Kidney (tissue), 14 donors: ENCODE results near the gene INPP5A. TPM values are rescaled to one million over a fixed set of nuclear protein-coding genes. Genes with fewer than 3 reads are reported as not detected.
A peak's percentile ranks its signal among the peaks of the same experiment; 100 is the strongest.
"Not testable (repeated sequence)": the region's sequence is repeated elsewhere in the genome, so short reads cannot be mapped to it uniquely, and the experiment has no call there.

Experiments used
- DNase-seq, 5 donors: peaks; one replicate each; pipeline ENCODE4 v3.0.0-alpha.2; 2013 to 2020
- FAIRE-seq: peaks from 2 replicates; lab custom pipeline; 2012; peaks lifted over from hg19 to GRCh38; lab: Jason Lieb, UNC
- H3K27ac ChIP-seq, 2 donors: one replicate each; pipeline ENCODE4 v1.7.0; 2013; ENCODE audit warnings: low read depth in 2 of 2, low read length in 2 of 2, inconsistent platforms in 1 of 2
- H3K27me3 ChIP-seq: one replicate; pipeline ENCODE4 v1.7.1; 2013; ENCODE audit warnings: low read length, inconsistent platforms; ENCODE audit not compliant: control insufficient read depth, insufficient read depth
- H3K36me3 ChIP-seq, 3 donors: one replicate each; pipeline versions ENCODE4 v1.7.0 to v1.7.1; 2013; ENCODE audit warnings: low read length in 3 of 3, control low read depth in 1 of 3, inconsistent platforms in 1 of 3; ENCODE audit not compliant: insufficient read depth in 3 of 3, control insufficient read depth in 2 of 3
- H3K4me1 ChIP-seq, 3 donors: one replicate each; pipeline versions ENCODE4 v1.7.0 to v1.7.1; 2013; ENCODE audit warnings: low read length in 3 of 3, inconsistent platforms in 1 of 3, low read depth in 1 of 3; ENCODE audit not compliant: control insufficient read depth in 2 of 3, insufficient read depth in 2 of 3
- H3K4me3 ChIP-seq, 3 donors: one replicate each; pipeline versions ENCODE4 v1.7.0 to v1.8.1; 2013; ENCODE audit warnings: low read length in 3 of 3, control low read depth in 1 of 3, inconsistent platforms in 1 of 3
- H3K9ac ChIP-seq, 3 donors: one replicate each; pipeline versions ENCODE4 v1.7.0 to v1.7.1; 2013; ENCODE audit warnings: low read length in 3 of 3, control low read depth in 1 of 3, inconsistent platforms in 1 of 3
- H3K9me3 ChIP-seq, 3 donors: one replicate each; pipeline versions ENCODE4 v1.7.0 to v1.7.1; 2013; ENCODE audit warnings: low read length in 3 of 3, control low read depth in 1 of 3, inconsistent platforms in 1 of 3; ENCODE audit not compliant: control insufficient read depth in 2 of 3, insufficient read depth in 1 of 3
- CTCF ChIP-seq: IDR thresholded peaks from 3 replicates; pipeline ENCODE4 v1.5.1; 2012; ENCODE audit warnings: mild to moderate bottlenecking, moderate library complexity, borderline replicate concordance; ENCODE audit not compliant: insufficient read depth; ENCODE audit errors: extremely low read depth
- intact Hi-C: fragments of 100-400 bp; cut with DNase I; formaldehyde crosslinking; loops from one replicate; pipeline ENCODE4 v1.11.1; 2022
- polyA plus RNA-seq: library from polyadenylated mRNA; stranded (reverse); fragments of 350-450 nt; fragmentation: Illumina TruSeq; extraction: RNeasy Lipid Tissue Mini Kit (QIAGEN cat#74804); gene quantifications from one replicate; pipeline ENCODE4 v1.2.3, GENCODE V29; 2014; ENCODE audit warnings: low read depth, low replicate concordance; ENCODE audit not compliant: insufficient read depth
- total RNA-seq: library from RNA; stranded (reverse); fragmentation: NEBNext Ultra II Directional; extraction: Animal tissue kit (Norgen Biotek cat#: 25700); gene quantifications from one replicate; pipeline ENCODE4 v1.2.1, GENCODE V29; 2021
- donor health status: control.
- donor health status: control.
- donor health status: control.
- donor health status: control.
- donor health status: control.
- donor health status: DM: yes; HTN: yes; CAD: no.
- donor health status: Normal renal cell carcinoma (clear cell type).

The INPP5A gene
- total and polyA plus RNA-seq, 2 donors from 2014 or later: 20.8 to 40.3 TPM

GRCh38 chr10:132489704-132490534 is 47.7 kb upstream of the INPP5A start:
- FAIRE-seq: no peak
- intact Hi-C loops: no loop called here
- Histone ChIP-seq H3K36me3 (no peaks in the 10 kb centered on the region), H3K9me3 (no peaks in the 10 kb centered on the region), H3K27ac (no peak overlapping the region), H3K9ac (no peak overlapping the region), H3K27me3 (no peaks in the 10 kb centered on the region), H3K4me3 (no peak overlapping the region), H3K4me1 (peaks cover 0 to 5% (median 0%) of the 10 kb centered on the region in 3 donors)
- no peak for TF ChIP-seq CTCF
- peak in 2 of 5 donors; percentile 38 to 61 for DNase-seq

- intact Hi-C loops, DNase-seq, H3K4me1 ChIP-seq, H3K36me3 ChIP-seq, H3K27ac ChIP-seq, FAIRE-seq, H3K27me3 ChIP-seq, H3K9me3 ChIP-seq, H3K9ac ChIP-seq, H3K4me3 ChIP-seq: not testable (repeated sequence)
Measured at GRCh38 chr10:132491534-132491933, 46.1 kb upstream of the INPP5A start.

- no peak overlapping the region for H3K9ac ChIP-seq
- DNase-seq (peak in 3 of 5 donors; percentile 42 to 89 (median 48)), FAIRE-seq (no peak)
- H3K9me3 ChIP-seq: no peaks in the 10 kb centered on the region
- no peaks in the 10 kb centered on the region for H3K27me3 ChIP-seq
- no peak overlapping the region for H3K27ac ChIP-seq
- H3K4me3 ChIP-seq: no peak overlapping the region
- H3K4me1 ChIP-seq: peaks cover 0 to 5% (median 0%) of the 10 kb centered on the region in 3 donors
- H3K36me3 ChIP-seq: no peaks in the 10 kb centered on the region
- intact Hi-C loops: no loop called here
- no peak for TF ChIP-seq CTCF
Measured at GRCh38 chr10:132492323-132493025, 45.1 kb upstream of the INPP5A start.

- no peaks in the 10 kb centered on the region for H3K36me3 ChIP-seq
- no peak overlapping the region for H3K27ac ChIP-seq
- H3K27me3 ChIP-seq: no peaks in the 10 kb centered on the region
- H3K4me1 ChIP-seq: peaks cover 0 to 5% (median 0%) of the 10 kb centered on the region in 3 donors
- FAIRE-seq (no peak), DNase-seq (peak in 1 of 5 donors; percentile 38)
- no peaks in the 10 kb centered on the region for H3K9me3 ChIP-seq
- no peak overlapping the region for H3K4me3 ChIP-seq
- no peak overlapping the region for H3K9ac ChIP-seq
- intact Hi-C loops: no loop called here
- TF ChIP-seq CTCF: no peak
Measured at GRCh38 chr10:132493246-132493755, 44.3 kb upstream of the INPP5A start.
